ENCODE data around the gene CCNF. TPM values are rescaled to one million over a fixed set of nuclear protein-coding genes. Genes with fewer than 3 reads are reported as not detected.

Gene CCNF
- total RNA-seq, 1 experiment from 2014 or later, result 76.1 TPM

- intact Hi-C loops (cut with micrococcal nuclease; ENCODE audit: unreplicated experiment), result no loop called here
- no peak for DNase-seq (ENCODE audit: low spot score)
- Histone ChIP-seq H3K9me3 (ENCODE audit: low read depth, low read length, poor library complexity, severe bottlenecking) (no peaks in the 10 kb centered on the region), H3K27ac (ENCODE audit: low read depth, low read length, poor library complexity, severe bottlenecking) (no peak overlapping the region), H3K4me3 (ENCODE audit: low read depth, low read length, poor library complexity, severe bottlenecking) (no peak overlapping the region), H3K36me3 (ENCODE audit: insufficient read depth, low read length, poor library complexity, severe bottlenecking) (no peaks in the 10 kb centered on the region), H3K27me3 (replicated peaks; ENCODE audit: insufficient read depth, low read depth, low read length, poor library complexity) (no peaks in the 10 kb centered on the region), H3K4me1 (ENCODE audit: insufficient read depth, low read length, poor library complexity, severe bottlenecking) (peaks cover 5% of the 10 kb centered on the region)
- TF ChIP-seq, protein P1, sequence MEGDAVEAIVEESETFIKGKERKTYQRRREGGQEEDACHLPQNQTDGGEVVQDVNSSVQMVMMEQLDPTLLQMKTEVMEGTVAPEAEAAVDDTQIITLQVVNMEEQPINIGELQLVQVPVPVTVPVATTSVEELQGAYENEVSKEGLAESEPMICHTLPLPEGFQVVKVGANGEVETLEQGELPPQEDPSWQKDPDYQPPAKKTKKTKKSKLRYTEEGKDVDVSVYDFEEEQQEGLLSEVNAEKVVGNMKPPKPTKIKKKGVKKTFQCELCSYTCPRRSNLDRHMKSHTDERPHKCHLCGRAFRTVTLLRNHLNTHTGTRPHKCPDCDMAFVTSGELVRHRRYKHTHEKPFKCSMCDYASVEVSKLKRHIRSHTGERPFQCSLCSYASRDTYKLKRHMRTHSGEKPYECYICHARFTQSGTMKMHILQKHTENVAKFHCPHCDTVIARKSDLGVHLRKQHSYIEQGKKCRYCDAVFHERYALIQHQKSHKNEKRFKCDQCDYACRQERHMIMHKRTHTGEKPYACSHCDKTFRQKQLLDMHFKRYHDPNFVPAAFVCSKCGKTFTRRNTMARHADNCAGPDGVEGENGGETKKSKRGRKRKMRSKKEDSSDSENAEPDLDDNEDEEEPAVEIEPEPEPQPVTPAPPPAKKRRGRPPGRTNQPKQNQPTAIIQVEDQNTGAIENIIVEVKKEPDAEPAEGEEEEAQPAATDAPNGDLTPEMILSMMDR (conservative IDR thresholded peaks at IDR 0.05; ENCODE audit: low read depth, low read length), result no peak
- no peak for TF ChIP-seq EZH2 (IDR thresholded peaks at IDR 0.05; ENCODE audit: borderline replicate concordance, low read depth, low read length, poor library complexity, severe bottlenecking)
- ChIA-PET CTCF (no interaction called here), POLR2A (ENCODE audit: low non-redundant PET) (no interaction called here)
- no TSS peak for BruUV-seq (replicated peaks)
Observed at GRCh38 chr16:2496223-2497115, 67.2 kb downstream of the CCNF start.

DNA sequence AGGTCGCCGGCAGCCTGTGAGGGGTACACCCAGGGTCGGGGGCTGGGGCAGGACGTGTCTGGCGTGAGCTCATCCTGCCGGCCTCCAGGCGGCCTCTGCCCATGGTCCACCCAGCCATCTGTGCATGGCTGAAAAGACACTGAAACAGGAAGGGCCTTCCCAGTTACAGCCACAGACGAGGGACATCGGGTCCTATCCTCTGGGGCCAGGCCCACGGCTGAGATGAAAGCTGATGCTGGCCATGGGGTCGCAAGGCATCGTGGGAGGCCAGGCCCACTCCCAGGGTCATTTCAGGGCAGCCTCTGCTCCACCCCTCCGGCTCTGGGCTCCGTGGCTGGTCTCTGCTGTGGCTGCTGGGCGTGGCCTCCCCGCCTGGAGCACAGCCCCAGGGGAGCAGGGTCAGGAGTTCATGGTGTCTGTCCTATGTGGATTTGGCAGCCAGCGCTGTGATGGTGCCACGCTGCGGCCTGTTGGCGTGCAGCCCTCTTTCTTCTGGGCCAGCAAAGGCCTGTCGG is 67.9 kb downstream of the CCNF start:
- POLR2A ChIA-PET (ENCODE audit: low non-redundant PET), result no interaction called here
- Histone ChIP-seq H3K27me3 (replicated peaks; ENCODE audit: insufficient read depth, low read depth, low read length, poor library complexity) (no peaks in the 10 kb centered on the region), H3K4me3 (ENCODE audit: low read depth, low read length, poor library complexity, severe bottlenecking) (no peak overlapping the region), H3K9me3 (ENCODE audit: low read depth, low read length, poor library complexity, severe bottlenecking) (no peaks in the 10 kb centered on the region), H3K27ac (ENCODE audit: low read depth, low read length, poor library complexity, severe bottlenecking) (no peak overlapping the region), H3K36me3 (ENCODE audit: insufficient read depth, low read length, poor library complexity, severe bottlenecking) (peaks cover 4% of the 10 kb centered on the region), H3K4me1 (ENCODE audit: insufficient read depth, low read length, poor library complexity, severe bottlenecking) (peaks cover 5% of the 10 kb centered on the region)
- no peak for DNase-seq (ENCODE audit: low spot score)
- intact Hi-C loops (cut with micrococcal nuclease; ENCODE audit: unreplicated experiment), result no loop called here
- TF ChIP-seq EZH2 (IDR thresholded peaks at IDR 0.05; ENCODE audit: borderline replicate concordance, low read depth, low read length, poor library complexity, severe bottlenecking), result no peak
- TF ChIP-seq, protein P1 (conservative IDR thresholded peaks at IDR 0.05; ENCODE audit: low read depth, low read length), result no peak
- BruUV-seq (replicated peaks), result no TSS peak
- CTCF ChIA-PET, result no interaction called here

DNA sequence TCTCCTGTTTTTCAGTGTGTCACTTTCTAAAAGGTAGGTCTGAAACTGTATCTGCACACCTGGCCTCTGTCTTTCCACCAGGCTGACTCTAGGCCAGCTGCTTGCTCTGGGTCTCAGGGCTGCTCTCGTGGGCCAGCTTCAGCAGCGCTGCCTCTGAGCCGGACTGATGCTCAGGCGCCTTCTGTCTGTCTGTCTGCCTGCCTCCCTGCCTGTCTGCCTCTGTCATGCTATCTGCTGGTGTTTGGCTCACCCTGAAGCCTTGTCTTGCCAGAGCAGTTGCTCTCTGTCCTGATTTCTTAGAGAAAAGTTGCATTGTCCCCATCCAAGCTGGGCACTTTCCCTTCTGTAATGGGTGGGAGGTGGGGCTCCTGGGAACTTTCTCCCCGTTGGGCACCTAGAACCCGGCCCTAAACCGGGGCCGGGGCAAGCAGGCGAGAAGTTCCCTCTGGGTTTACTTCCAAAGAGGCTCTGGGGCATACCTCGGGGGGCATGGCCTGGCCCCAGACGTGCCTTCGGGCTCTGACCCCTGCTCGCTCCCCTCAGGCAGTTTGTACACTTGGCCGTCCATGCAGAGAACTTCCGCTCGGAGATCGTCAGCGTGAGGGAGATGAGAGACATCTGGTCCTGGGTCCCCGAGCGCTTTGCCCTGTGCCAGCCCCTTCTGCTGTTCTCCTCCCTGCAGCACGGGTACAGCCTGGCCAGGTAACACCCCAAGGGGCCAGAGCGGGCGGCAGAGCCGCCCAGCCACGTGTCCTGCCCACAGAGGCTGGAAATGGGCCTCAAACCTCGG is 68.6 kb downstream of the CCNF start:
- H3K4me3 ChIP-seq (ENCODE audit: low read depth, low read length, poor library complexity, severe bottlenecking), result no peak overlapping the region
- intact Hi-C loops (cut with micrococcal nuclease; ENCODE audit: unreplicated experiment), result no loop called here
- no peaks in the 10 kb centered on the region for H3K9me3 ChIP-seq (ENCODE audit: low read depth, low read length, poor library complexity, severe bottlenecking)
- H3K36me3 ChIP-seq (ENCODE audit: insufficient read depth, low read length, poor library complexity, severe bottlenecking), result peaks cover 4% of the 10 kb centered on the region
- H3K4me1 ChIP-seq (ENCODE audit: insufficient read depth, low read length, poor library complexity, severe bottlenecking), result peaks cover 5% of the 10 kb centered on the region
- no peaks in the 10 kb centered on the region for H3K27me3 ChIP-seq (replicated peaks; ENCODE audit: insufficient read depth, low read depth, low read length, poor library complexity)
- ChIA-PET POLR2A (ENCODE audit: low non-redundant PET) (no interaction called here), CTCF (interaction anchor here (0.5 kb wide), 1 partner anchor 69 kb away, joined by 5 read pairs; the partner anchor contains the start of gene CCNF)
- no peak for TF ChIP-seq EZH2 (IDR thresholded peaks at IDR 0.05; ENCODE audit: borderline replicate concordance, low read depth, low read length, poor library complexity, severe bottlenecking)
- TF ChIP-seq, protein P1 (conservative IDR thresholded peaks at IDR 0.05; ENCODE audit: low read depth, low read length), result no peak
- BruUV-seq (replicated peaks), result no TSS peak
- no peak overlapping the region for H3K27ac ChIP-seq (ENCODE audit: low read depth, low read length, poor library complexity, severe bottlenecking)
- DNase-seq (ENCODE audit: low spot score), result no peak

All from A673 (cell line).